Lung (tissue), 12 donors: ENCODE data around the gene HSPA1L. TPM values are rescaled to one million over a fixed set of nuclear protein-coding genes. Genes with fewer than 3 reads are reported as not detected.

Experiments
- ATAC-seq: fragments of 200-7000 bp; cut with Tn5 transposase; one replicate; pipeline ENCODE4 v1.9.1; 2020; ENCODE audit warnings: moderate number of reproducible peaks; ENCODE audit not compliant: insufficient read depth, low FRiP score
- DNase-seq, 3 donors: peaks; one replicate each; pipeline ENCODE4 v3.0.0-alpha.2; 2013 to 2017
- H3K27ac ChIP-seq, 2 donors: one replicate each; pipeline ENCODE4 v1.5.1; 2013; ENCODE audit warnings: mild to moderate bottlenecking in 2 of 2, moderate library complexity in 2 of 2, control low read depth in 1 of 2, inconsistent platforms in 1 of 2, low read depth in 1 of 2, low read length in 1 of 2
- H3K27me3 ChIP-seq, 3 donors: one replicate each; pipeline ENCODE4 v1.5.1; 2013; ENCODE audit warnings: low read length in 2 of 3; ENCODE audit not compliant: control insufficient read depth in 3 of 3, insufficient read depth in 3 of 3
- H3K36me3 ChIP-seq, 4 donors: one replicate each; pipeline ENCODE4 v1.5.1; 2013; ENCODE audit warnings: low read length in 4 of 4, mild to moderate bottlenecking in 1 of 4, moderate library complexity in 1 of 4; ENCODE audit not compliant: control insufficient read depth in 4 of 4, insufficient read depth in 4 of 4
- H3K4me1 ChIP-seq, 5 donors: one replicate each; pipeline ENCODE4 v1.5.1; 2013; ENCODE audit warnings: low read length in 5 of 5, mild to moderate bottlenecking in 2 of 5, moderate library complexity in 1 of 5; ENCODE audit not compliant: control insufficient read depth in 5 of 5, insufficient read depth in 5 of 5
- H3K4me3 ChIP-seq: one replicate; pipeline ENCODE4 v1.5.1; 2013; ENCODE audit warnings: mild to moderate bottlenecking, control low read depth, moderate library complexity
- H3K9ac ChIP-seq, 2 donors: one replicate each; pipeline ENCODE4 v1.5.1; 2013; ENCODE audit warnings: low read length in 2 of 2, control low read depth in 1 of 2; ENCODE audit not compliant: insufficient read depth in 1 of 2
- H3K9me3 ChIP-seq, 4 donors: one replicate each; pipeline ENCODE4 v1.5.1; 2013; ENCODE audit warnings: low read length in 3 of 4, mild to moderate bottlenecking in 1 of 4, moderate library complexity in 1 of 4; ENCODE audit not compliant: control insufficient read depth in 4 of 4, insufficient read depth in 3 of 4
- WGBS, 2 donors: extraction: QIAGEN DNeasy Blood & Tissue Kit; methylation state at CpG; one replicate each; pipeline ENCODE4 v1.1.7; 2013; 5-methylcytosine and 5-hydroxymethylcytosine counted together
- polyA plus RNA-seq, 2 donors: library from polyadenylated mRNA; stranded (reverse); fragments of 200-250 nt; gene quantifications; one replicate each; pipeline ENCODE4 v1.2.1, GENCODE V29; 2013
- total RNA-seq, 2 donors: library from RNA; depleted of rRNA in 1 of 2; stranded (reverse); fragments of >200 nt in 1 of 2; gene quantifications; one replicate each; pipeline ENCODE4 v1.2.1, GENCODE V29; 2014 to 2021
- TF ChIP-seq, protein P1 (sequence below): IDR thresholded peaks from 2 replicates; pipeline ENCODE4 v1.5.1; 2012; ENCODE audit warnings: mild to moderate bottlenecking; ENCODE audit errors: control extremely low read depth, extremely low read depth
- donor health status: control.
- donor health status: control.
- donor health status: Bipolar disorder and iron deficiency.
- donor health status: healthy.
- donor health status: DM: yes; HTN: yes; CAD: no.

Gene HSPA1L
- total and polyA plus RNA-seq, 4 donors: 1.0 to 2.3 (median 1.6) TPM

GRCh38 chr6:31762878-31763618 is 52.0 kb downstream of the HSPA1L start:
- ATAC-seq (no peak), DNase-seq (no peak)
- Histone ChIP-seq H3K27me3 (no peaks in the 10 kb centered on the region), H3K36me3 (peaks cover 0 to 3% (median 0%) of the 10 kb centered on the region in 4 donors), H3K27ac (peak overlapping the region in 1 of 2 donors; percentile 54), H3K9me3 (no peaks in the 10 kb centered on the region), H3K9ac (no peak overlapping the region), H3K4me3 (no peak overlapping the region), H3K4me1 (peaks cover 0 to 6% (median 0%) of the 10 kb centered on the region in 5 donors)
- WGBS, 2 donors: 78 to 84% methylated on average over 8 of the region's 8 CpGs
- TF ChIP-seq, protein P1, sequence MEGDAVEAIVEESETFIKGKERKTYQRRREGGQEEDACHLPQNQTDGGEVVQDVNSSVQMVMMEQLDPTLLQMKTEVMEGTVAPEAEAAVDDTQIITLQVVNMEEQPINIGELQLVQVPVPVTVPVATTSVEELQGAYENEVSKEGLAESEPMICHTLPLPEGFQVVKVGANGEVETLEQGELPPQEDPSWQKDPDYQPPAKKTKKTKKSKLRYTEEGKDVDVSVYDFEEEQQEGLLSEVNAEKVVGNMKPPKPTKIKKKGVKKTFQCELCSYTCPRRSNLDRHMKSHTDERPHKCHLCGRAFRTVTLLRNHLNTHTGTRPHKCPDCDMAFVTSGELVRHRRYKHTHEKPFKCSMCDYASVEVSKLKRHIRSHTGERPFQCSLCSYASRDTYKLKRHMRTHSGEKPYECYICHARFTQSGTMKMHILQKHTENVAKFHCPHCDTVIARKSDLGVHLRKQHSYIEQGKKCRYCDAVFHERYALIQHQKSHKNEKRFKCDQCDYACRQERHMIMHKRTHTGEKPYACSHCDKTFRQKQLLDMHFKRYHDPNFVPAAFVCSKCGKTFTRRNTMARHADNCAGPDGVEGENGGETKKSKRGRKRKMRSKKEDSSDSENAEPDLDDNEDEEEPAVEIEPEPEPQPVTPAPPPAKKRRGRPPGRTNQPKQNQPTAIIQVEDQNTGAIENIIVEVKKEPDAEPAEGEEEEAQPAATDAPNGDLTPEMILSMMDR: no peak

DNA sequence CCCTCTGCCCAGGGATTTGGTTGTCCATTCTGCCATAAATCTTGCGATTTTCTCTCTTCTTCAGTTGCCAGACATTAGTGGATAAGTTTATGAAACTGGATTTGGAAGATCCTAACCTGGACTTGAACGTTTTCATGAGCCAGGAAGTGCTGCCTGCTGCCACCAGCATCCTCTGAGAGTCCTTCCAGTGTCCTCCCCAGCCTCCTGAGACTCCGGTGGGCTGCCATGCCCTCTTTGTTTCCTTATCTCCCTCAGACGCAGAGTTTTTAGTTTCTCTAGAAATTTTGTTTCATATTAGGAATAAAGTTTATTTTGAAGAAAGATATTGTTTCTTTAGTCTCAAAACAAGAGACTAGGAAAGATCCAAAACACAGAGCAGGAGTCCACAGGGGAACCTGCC is 52.7 kb downstream of the HSPA1L start, which contains the start of gene SAPCD1:
TSS of gene SAPCD1 (plus strand) at position 301 of the 400 bp plus-strand sequence. CDS start 399 bp downstream, outside the sequence.
- Histone ChIP-seq H3K9ac (no peak within 1 kb of the TSS), H3K9me3 (no peaks in the 10 kb centered on the region), H3K27me3 (no peaks in the 10 kb centered on the region), H3K27ac (peak within 1 kb of the TSS in 1 of 2 donors; percentile 54), H3K4me1 (peaks cover 0 to 6% (median 0%) of the 10 kb centered on the region in 5 donors), H3K4me3 (no peak within 1 kb of the TSS), H3K36me3 (peaks cover 0 to 3% (median 0%) of the 10 kb centered on the region in 4 donors)
- ATAC-seq (no peak), DNase-seq (no peak)
- 81 to 84% methylated on average over 4 of the region's 4 CpGs for WGBS, 2 donors
- TF ChIP-seq, protein P1: no peak

DNA sequence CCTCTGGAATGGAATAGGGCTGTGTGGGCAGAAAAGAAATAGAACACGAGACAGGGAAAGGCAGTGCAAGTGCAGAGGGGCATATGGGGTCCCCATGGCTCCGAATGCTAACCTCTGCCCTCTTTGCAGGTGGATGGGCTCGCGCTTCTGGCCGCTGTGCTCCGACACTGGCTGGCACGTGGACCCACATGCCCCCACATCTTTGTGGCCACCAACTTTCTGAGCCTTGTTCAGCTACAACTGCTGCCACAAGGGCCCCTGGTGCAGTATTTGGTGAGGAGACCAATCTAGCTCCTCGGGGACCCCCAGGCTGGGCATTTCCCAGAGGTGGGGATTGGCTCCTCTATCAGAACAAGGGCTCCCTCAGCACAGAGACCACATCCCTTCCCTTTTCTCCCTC is 53.7 kb downstream of the HSPA1L start:
- no peak for DNase-seq
- 97 to 100% methylated on average over 8 of the region's 8 CpGs for WGBS, 2 donors

More for the DNA sequence above, 53.7 kb downstream of the HSPA1L start:
- Histone ChIP-seq H3K27me3 (no peaks in the 10 kb centered on the region), H3K36me3 (peaks cover 0 to 3% (median 0%) of the 10 kb centered on the region in 4 donors), H3K4me3 (no peak overlapping the region), H3K27ac (no peak overlapping the region), H3K9me3 (no peaks in the 10 kb centered on the region), H3K9ac (no peak overlapping the region), H3K4me1 (peaks cover 0 to 4% (median 0%) of the 10 kb centered on the region in 5 donors)
- TF ChIP-seq, protein P1: no peak
- no peak for ATAC-seq
